OCI-LY7 (cell line): ENCODE results near the gene OR51E2.

Experiments
- EZH2phosphoT487 ChIP-seq: fragments of 200-600 bp; sonication (generic); IDR thresholded peaks from 2 replicates; pipeline ENCODE4 v1.6.1; 2018; ENCODE audit warnings: low read depth, borderline replicate concordance, mild to moderate bottlenecking, mixed run types, antibody characterized with exemption, low read length, moderate library complexity, mixed read lengths
- TF ChIP-seq, protein P1 (sequence below): fragments of 200-600 bp; sonication (generic); conservative IDR thresholded peaks from 2 replicates; pipeline ENCODE4 v1.5.1; 2014; ENCODE audit warnings: mild to moderate bottlenecking, antibody characterized with exemption, low read length, moderate library complexity, mixed read lengths

GRCh38 chr11:4643076-4643475, 54.6 kb downstream of the OR51E2 start:
- TF ChIP-seq, protein P1, sequence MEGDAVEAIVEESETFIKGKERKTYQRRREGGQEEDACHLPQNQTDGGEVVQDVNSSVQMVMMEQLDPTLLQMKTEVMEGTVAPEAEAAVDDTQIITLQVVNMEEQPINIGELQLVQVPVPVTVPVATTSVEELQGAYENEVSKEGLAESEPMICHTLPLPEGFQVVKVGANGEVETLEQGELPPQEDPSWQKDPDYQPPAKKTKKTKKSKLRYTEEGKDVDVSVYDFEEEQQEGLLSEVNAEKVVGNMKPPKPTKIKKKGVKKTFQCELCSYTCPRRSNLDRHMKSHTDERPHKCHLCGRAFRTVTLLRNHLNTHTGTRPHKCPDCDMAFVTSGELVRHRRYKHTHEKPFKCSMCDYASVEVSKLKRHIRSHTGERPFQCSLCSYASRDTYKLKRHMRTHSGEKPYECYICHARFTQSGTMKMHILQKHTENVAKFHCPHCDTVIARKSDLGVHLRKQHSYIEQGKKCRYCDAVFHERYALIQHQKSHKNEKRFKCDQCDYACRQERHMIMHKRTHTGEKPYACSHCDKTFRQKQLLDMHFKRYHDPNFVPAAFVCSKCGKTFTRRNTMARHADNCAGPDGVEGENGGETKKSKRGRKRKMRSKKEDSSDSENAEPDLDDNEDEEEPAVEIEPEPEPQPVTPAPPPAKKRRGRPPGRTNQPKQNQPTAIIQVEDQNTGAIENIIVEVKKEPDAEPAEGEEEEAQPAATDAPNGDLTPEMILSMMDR, result no peak
- TF ChIP-seq EZH2phosphoT487, result no peak
